Activated T-cell treated with anti-CD3 and anti-CD28 coated beads, Interleukin-2, amount 50 U/mL, for 4 hours (primary cell): ENCODE data around the gene ATP6V0B. TPM values are rescaled to one million over a fixed set of nuclear protein-coding genes. Genes with fewer than 3 reads are reported as not detected.

ENCODE experiments used
- ATAC-seq, 2 donors: fragments of 200-7000 bp; cut with Tn5 transposase; one replicate each; pipeline ENCODE4 v1.10.0; 2021
- DNase-seq: peaks from one replicate; pipeline ENCODE4 v3.0.0-alpha.2; 2020
- H3K27me3 Mint-ChIP-seq: one replicate; pipeline ENCODE4 v1.8.0; 2021; ENCODE audit warnings: low read depth, mixed read lengths
- H3K36me3 Mint-ChIP-seq: one replicate; pipeline ENCODE4 v1.8.0; 2022; ENCODE audit warnings: mixed read lengths; ENCODE audit not compliant: insufficient read depth
- H3K4me1 Mint-ChIP-seq: one replicate; pipeline ENCODE4 v1.8.0; 2021; ENCODE audit warnings: low read depth, mixed read lengths
- H3K4me3 Mint-ChIP-seq: one replicate; pipeline ENCODE4 v1.8.0; 2021; ENCODE audit warnings: mild to moderate bottlenecking, moderate library complexity, mixed read lengths
- H3K9me3 Mint-ChIP-seq: one replicate; pipeline ENCODE4 v1.8.0; 2021; ENCODE audit warnings: mixed read lengths
- total RNA-seq, 3 donors: library from RNA; stranded (reverse); gene quantifications; one replicate each; pipeline ENCODE4 v1.2.1, GENCODE V29; 2021

ATP6V0B gene
- total RNA-seq = 100 to 1,000 TPM; 202 to 210 (median 209) TPM

- H3K4me3 Mint-ChIP-seq = peak within 1 kb of the TSS; percentile 89
- peaks cover 36% of the 10 kb centered on the region for H3K36me3 Mint-ChIP-seq
These were observed at the start of gene ATP6V0B for GRCh38 chr1:43974443-43975248. ATP6V0B (plus strand) TSS chr1:43974960; CDS start chr1:43975041, 81 bp downstream.

GRCh38 chr1:43925846-43926245 lies 48.9 kb upstream of the ATP6V0B start:
- H3K36me3 Mint-ChIP-seq = peaks cover 14% of the 10 kb centered on the region
- no peaks in the 10 kb centered on the region for H3K4me1 Mint-ChIP-seq
- no peak overlapping the region for H3K4me3 Mint-ChIP-seq
- no peak for ATAC-seq
- H3K9me3 Mint-ChIP-seq = no peaks in the 10 kb centered on the region
- H3K27me3 Mint-ChIP-seq = no peaks in the 10 kb centered on the region
- no peak for DNase-seq

More at GRCh38 chr1:43974443-43975248, at the start of gene ATP6V0B:
- DNase-seq (peak; percentile 91), ATAC-seq (peak; percentile 75 to 76)
- Mint-ChIP-seq H3K4me1 (peaks cover 57% of the 10 kb centered on the region), H3K9me3 (no peaks in the 10 kb centered on the region), H3K27me3 (no peaks in the 10 kb centered on the region)

- DNase-seq = no peak
- Mint-ChIP-seq H3K4me1 (peaks cover 10% of the 10 kb centered on the region), H3K27me3 (peaks cover 24% of the 10 kb centered on the region), H3K4me3 (no peak overlapping the region), H3K36me3 (peaks cover 6% of the 10 kb centered on the region), H3K9me3 (no peaks in the 10 kb centered on the region)
- ATAC-seq = peak in 1 of 2 donors; percentile 27
These were observed 44.4 kb upstream of the ATP6V0B start for GRCh38 chr1:43930168-43930948.

DNA sequence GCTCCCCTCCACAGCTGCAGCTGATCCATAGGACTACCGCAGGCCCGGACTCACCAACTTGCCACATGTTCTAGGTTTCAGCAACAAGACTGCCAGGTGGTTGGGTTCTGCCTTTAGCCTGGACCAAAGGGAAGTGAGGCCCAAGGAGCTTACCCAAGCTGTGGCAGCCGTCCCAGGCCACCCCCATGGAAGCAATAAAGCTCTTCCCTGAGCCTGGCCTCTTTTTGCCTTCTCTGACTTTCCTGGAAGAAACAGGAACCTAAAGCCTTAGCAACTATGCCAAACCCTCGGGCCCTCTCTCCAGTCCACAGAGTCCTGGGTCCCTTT lies 43.8 kb upstream of the ATP6V0B start:
- Mint-ChIP-seq H3K36me3 (peaks cover 2% of the 10 kb centered on the region), H3K4me1 (peaks cover 10% of the 10 kb centered on the region), H3K27me3 (peaks cover 30% of the 10 kb centered on the region), H3K9me3 (no peaks in the 10 kb centered on the region), H3K4me3 (no peak overlapping the region)
- DNase-seq (no peak), ATAC-seq (no peak)

DNA sequence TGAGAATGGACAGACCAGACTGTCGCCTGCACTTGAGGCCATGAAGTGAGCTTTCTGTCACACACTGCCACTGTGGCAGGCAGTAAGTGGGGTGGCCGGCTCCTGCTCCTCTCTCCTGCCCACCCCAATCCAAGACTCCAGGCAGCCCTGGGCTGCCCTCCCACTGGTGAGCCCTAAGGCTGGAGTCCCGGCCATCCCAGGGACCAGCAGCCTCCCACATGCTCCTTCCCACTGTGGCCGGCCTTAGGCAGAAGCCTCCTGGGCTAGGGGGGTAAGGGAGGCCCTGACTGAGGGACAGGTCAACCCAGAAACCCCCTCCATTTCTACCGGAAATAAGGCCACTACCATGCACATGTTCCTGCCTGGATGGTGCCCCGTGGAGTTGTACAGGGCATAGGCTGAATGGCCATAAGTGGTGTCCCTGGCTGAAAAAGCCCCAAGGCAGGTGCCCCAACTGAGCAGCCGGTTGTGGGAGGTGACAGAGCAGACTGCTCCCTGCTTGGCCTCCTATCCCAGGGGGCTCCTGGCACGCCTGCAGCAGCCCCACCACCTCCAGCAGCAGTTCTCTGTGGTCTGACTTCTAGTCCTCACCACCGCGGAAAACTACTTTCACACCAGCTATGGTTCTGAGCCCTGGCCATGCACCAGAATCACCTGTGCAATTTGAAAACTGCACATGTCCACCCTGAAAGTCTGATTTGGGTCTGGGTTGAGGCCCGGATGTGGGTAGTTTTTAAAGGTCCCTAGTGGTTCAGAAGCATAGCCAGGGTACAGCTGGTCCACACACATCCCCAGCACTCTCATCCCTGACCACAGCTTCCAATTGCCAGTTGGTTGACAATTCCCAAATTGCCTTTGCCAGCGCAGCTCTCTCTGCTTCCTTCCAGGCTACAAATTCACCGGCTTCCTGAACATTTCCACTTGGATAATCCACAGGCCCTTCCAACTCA lies 42.8 kb upstream of the ATP6V0B start:
- Mint-ChIP-seq H3K4me1 (peaks cover 10% of the 10 kb centered on the region), H3K4me3 (no peak overlapping the region), H3K27me3 (peaks cover 35% of the 10 kb centered on the region), H3K36me3 (no peaks in the 10 kb centered on the region), H3K9me3 (no peaks in the 10 kb centered on the region)
- no peak for ATAC-seq
- DNase-seq = no peak

- peak in 1 of 2 donors; percentile 10 for ATAC-seq
- H3K4me3 Mint-ChIP-seq = no peak overlapping the region
These were observed 41.9 kb upstream of the ATP6V0B start for GRCh38 chr1:43932786-43933385.

DNA sequence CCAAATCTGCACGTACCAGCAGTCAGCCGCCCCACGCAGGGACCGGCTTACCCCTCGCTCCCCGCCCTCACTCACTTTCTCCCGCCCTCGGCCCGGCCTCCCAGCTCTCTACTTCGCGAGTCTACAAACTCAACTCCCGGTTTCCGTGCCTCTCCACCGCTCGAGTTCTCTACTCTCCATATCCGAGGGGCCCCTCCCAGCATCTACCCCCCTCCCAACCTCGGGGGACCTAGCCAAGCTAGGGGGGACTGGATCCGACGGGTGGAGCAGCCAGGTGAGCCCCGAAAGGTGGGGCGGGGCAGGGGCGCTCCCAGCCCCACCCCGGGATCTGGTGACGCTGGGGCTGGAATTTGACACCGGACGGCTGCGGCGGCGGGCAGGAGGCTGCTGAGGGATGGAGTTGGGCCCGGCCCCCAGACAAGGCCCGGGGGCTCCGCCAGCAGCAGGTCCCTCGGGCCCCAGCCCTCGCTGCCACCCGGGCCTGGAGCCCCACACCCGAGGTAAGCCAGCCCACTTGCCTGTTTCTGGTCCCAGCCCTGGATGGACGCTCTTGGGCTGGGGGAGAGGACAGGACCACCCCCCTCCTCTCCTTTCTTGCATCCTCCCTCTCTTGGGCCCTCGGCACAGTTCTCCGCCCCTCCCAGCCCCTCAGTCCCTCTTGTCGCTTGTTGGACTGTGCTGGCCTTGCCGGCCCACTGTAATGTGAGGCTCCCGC lies 41.2 kb upstream of the ATP6V0B start, which contains the start of gene ARTN:
Gene ARTN, plus strand, starts transcription at position 416 of the 715 bp plus-strand sequence. CDS start 1,856 bp downstream, outside the sequence.
- ATAC-seq = peak in 1 of 2 donors; percentile 22
- Mint-ChIP-seq H3K36me3 (peaks cover 4% of the 10 kb centered on the region), H3K9me3 (no peaks in the 10 kb centered on the region), H3K4me1 (peaks cover 10% of the 10 kb centered on the region), H3K27me3 (peaks cover 37% of the 10 kb centered on the region), H3K4me3 (no peak within 1 kb of the TSS)
- no peak for DNase-seq

More at GRCh38 chr1:43932786-43933385, 41.9 kb upstream of the ATP6V0B start:
- no peak for DNase-seq
- Mint-ChIP-seq H3K4me1 (peaks cover 10% of the 10 kb centered on the region), H3K9me3 (no peaks in the 10 kb centered on the region), H3K36me3 (no peaks in the 10 kb centered on the region), H3K27me3 (peaks cover 37% of the 10 kb centered on the region)

DNA sequence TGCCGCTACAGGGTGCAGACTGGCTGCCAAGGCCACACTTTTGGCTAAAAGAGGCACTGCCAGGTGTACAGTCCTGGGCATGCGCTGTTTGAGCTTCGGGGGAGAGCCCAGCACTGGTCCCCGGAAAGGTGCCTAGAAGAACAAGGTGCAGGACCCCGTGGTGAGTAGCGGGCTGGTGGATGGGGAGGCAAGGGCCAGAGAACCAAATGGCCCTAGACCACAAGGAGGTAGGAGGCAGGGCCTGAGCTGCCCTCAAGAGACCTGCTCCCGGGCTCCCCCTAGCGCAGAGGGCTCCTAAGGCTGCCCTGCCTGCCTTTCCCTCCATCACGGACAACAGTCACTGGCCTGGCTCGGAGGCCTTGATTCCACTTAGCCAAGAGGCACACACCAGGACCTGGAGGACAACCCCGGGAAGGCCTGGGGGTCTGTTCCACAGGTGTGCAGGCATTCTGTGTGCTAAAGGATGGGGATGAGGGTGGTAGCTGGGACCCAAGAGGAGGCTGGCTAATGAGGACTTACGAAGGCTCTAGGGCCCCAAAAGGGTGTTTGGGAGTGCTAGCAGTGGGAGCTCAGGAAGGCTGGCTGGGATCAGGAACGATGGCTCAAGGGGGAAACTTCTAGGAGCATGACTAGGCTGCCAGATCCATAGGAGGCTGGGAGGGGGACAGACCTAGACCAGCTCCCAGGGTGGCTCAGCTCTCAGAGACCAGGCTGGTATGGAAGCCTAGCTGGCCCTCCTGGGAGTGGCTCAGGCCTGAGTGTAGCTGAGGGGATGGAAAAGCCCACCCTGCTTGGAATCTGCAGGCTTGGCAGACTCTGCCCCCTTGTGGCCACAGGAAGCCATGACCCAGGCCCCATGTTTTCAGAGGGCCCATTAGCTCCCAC lies 40.4 kb upstream of the ATP6V0B start:
- H3K36me3 Mint-ChIP-seq = peaks cover 4% of the 10 kb centered on the region
- H3K4me1 Mint-ChIP-seq = peaks cover 10% of the 10 kb centered on the region
- H3K4me3 Mint-ChIP-seq = no peak overlapping the region
- peak; percentile 40 for DNase-seq
- H3K27me3 Mint-ChIP-seq = peaks cover 37% of the 10 kb centered on the region
- peak; percentile 50 to 61 for ATAC-seq
- no peaks in the 10 kb centered on the region for H3K9me3 Mint-ChIP-seq

DNA sequence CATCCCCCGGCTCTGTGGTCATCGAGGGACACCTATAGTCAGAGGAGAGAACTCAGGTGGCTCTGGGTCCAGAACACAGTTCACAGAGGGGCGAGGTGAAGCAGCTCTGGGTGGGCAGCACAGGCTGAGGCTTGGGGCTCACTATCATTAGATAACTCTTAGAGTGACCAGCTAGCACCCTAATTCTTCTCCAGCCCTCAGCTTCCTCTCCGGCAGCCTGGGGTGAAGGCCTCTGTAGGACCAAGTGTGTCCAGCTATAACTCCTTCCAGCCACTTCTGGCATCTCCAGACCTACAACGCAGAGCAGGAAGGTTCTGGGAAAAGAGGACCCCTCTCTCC lies 39.8 kb upstream of the ATP6V0B start:
- Mint-ChIP-seq H3K4me3 (no peak overlapping the region), H3K4me1 (peaks cover 12% of the 10 kb centered on the region), H3K27me3 (peaks cover 37% of the 10 kb centered on the region), H3K9me3 (no peaks in the 10 kb centered on the region), H3K36me3 (peaks cover 9% of the 10 kb centered on the region)
- DNase-seq (no peak), ATAC-seq (no peak)

- H3K4me1 Mint-ChIP-seq = peaks cover 12% of the 10 kb centered on the region
- peaks cover 11% of the 10 kb centered on the region for H3K36me3 Mint-ChIP-seq
- ATAC-seq (peak in 1 of 2 donors; percentile 6), DNase-seq (no peak)
- H3K4me3 Mint-ChIP-seq = no peak overlapping the region
- H3K27me3 Mint-ChIP-seq = peaks cover 37% of the 10 kb centered on the region
- no peaks in the 10 kb centered on the region for H3K9me3 Mint-ChIP-seq
These were observed 38.9 kb upstream of the ATP6V0B start for GRCh38 chr1:43935711-43936427.

- H3K4me3 Mint-ChIP-seq = peak overlapping the region; percentile 67
- ATAC-seq = peak; percentile 27 to 59
- H3K36me3 Mint-ChIP-seq = peaks cover 11% of the 10 kb centered on the region
- H3K4me1 Mint-ChIP-seq = peaks cover 12% of the 10 kb centered on the region
- DNase-seq = no peak
- no peaks in the 10 kb centered on the region for H3K9me3 Mint-ChIP-seq
- H3K27me3 Mint-ChIP-seq = peaks cover 37% of the 10 kb centered on the region
These were observed 38.2 kb upstream of the ATP6V0B start for GRCh38 chr1:43936431-43937151.
